ENCODE results near the gene ATP8A2. TPM values are rescaled to one million over a fixed set of nuclear protein-coding genes. Genes with fewer than 3 reads are reported as not detected.

The ATP8A2 gene
- total and polyA plus RNA-seq, 2 of the 8 experiments (the other 6 are each of a cell fraction or from before 2014, with no cell fraction given) = 2.4 to 8.3 TPM

GRCh38 chr13:25379011-25379410 is 7.2 kb downstream of the ATP8A2 start:
- H2BK5ac ChIP-seq (ENCODE audit: low read depth, low read length) = no peak overlapping the region
- no peak overlapping the region for H2BK20ac ChIP-seq (ENCODE audit: low read length)
- no peak overlapping the region for H2AK5ac ChIP-seq (ENCODE audit: low read depth, low read length)
- no peak overlapping the region for H3K18ac ChIP-seq (ENCODE audit: extremely low read depth, low read length)
- no peak overlapping the region for H2BK15ac ChIP-seq (ENCODE audit: low read length)
- no peaks in the 10 kb centered on the region for H4K20me1 ChIP-seq (replicated peaks in 1 of 2; ENCODE audit: control insufficient read depth in 1 of 2, insufficient read depth in 2 of 2, low read length in 2 of 2)
- no peak overlapping the region for H3K4me3 ChIP-seq (ENCODE audit: extremely low read depth in 1 of 4, insufficient read depth in 2 of 4, low read depth in 3 of 4, low read length in 4 of 4)
- H3K4ac ChIP-seq (replicated peaks; ENCODE audit: insufficient read length, low read depth, low read length) = no peak overlapping the region
- H3K9me3 ChIP-seq (ENCODE audit: insufficient read depth in 2 of 2, low read depth in 1 of 2, low read length in 1 of 2) = no peaks in the 10 kb centered on the region
- H4K91ac ChIP-seq (replicated peaks; ENCODE audit: insufficient read length, low read length) = no peak overlapping the region
- ChIA-PET CTCF (ENCODE audit: partially characterized antibody) (no interaction called here), POLR2A (ENCODE audit: partially characterized antibody) (no interaction called here)
- H4K5ac ChIP-seq (ENCODE audit: insufficient read length, low read depth, low read length) = no peak overlapping the region
- no peak overlapping the region for H3K9ac ChIP-seq (replicated peaks in 1 of 4; ENCODE audit: extremely low read depth in 1 of 4, low read depth in 3 of 4, low read length in 3 of 4)
- no peak for DNase-seq (ENCODE audit: low read depth in 1 of 2, low spot score in 2 of 2)
- H3K79me1 ChIP-seq (ENCODE audit: low read depth, low read length) = no peaks in the 10 kb centered on the region
- no peak overlapping the region for H3K14ac ChIP-seq (ENCODE audit: insufficient read length)
- no peak overlapping the region for H2AFZ ChIP-seq (ENCODE audit: low read length)
- H3K4me1 ChIP-seq (replicated peaks in 1 of 4; ENCODE audit: control insufficient read depth in 3 of 4, insufficient read depth in 4 of 4, low read length in 3 of 4) = peaks cover 0 to 6% (median 4%) of the 10 kb centered on the region in 4 experiments; a peak in 4 of 7 replicates
- no peak overlapping the region for H4K8ac ChIP-seq (ENCODE audit: extremely low read depth, insufficient read depth, low read length)
- no peak overlapping the region for H3K56ac ChIP-seq (replicated peaks; ENCODE audit: insufficient read length, low read depth, low read length)
- no peaks in the 10 kb centered on the region for H3K23me2 ChIP-seq (ENCODE audit: low read depth, low read length)
- no peak overlapping the region for H3K23ac ChIP-seq (ENCODE audit: insufficient read length)
- H3K27ac ChIP-seq (ENCODE audit: low read depth, low read length) = no peak overlapping the region
- no peak overlapping the region for H3K4me2 ChIP-seq (ENCODE audit: insufficient read depth in 1 of 2, low read depth in 2 of 2, low read length in 2 of 2)
- H3K36me3 ChIP-seq (ENCODE audit: control insufficient read depth in 2 of 4, insufficient read depth in 4 of 4, low read length in 3 of 4) = no peaks in the 10 kb centered on the region
- no peaks in the 10 kb centered on the region for H3K79me2 ChIP-seq (ENCODE audit: control insufficient read depth in 1 of 2, insufficient read depth in 2 of 2, low read length in 2 of 2)
- no peak for FAIRE-seq
- no peak overlapping the region for H2BK120ac ChIP-seq (replicated peaks; ENCODE audit: low read depth, low read length)
- peaks cover 0 to 6% (median 4%) of the 10 kb centered on the region in 4 experiments; a peak in 4 of 7 replicates for H3K27me3 ChIP-seq (replicated peaks in 1 of 4; ENCODE audit: control insufficient read depth in 3 of 4, extremely low read depth in 1 of 4, insufficient read depth in 3 of 4, low read length in 3 of 4)
- no peak overlapping the region for H2BK12ac ChIP-seq (ENCODE audit: low read depth, low read length)
- 85% methylated on average over 1 of the region's 1 CpG; no CpG with 5 or more reads in 1 of the 2 experiments for whole genome bisulfite sequencing, 2 experiments (ENCODE audit: extremely low coverage in 1 of 2, insufficient coverage in 1 of 2, insufficient read length in 1 of 2, insufficient replicate concordance in 2 of 2, low coverage in 1 of 2, low lambda C conversion rate in 2 of 2, missing lambda C conversion rate in 1 of 2)
- TF ChIP-seq BCL11A (IDR thresholded peaks at IDR 0.05; ENCODE audit: low read depth in 2 of 2, low read length in 2 of 2) = no peak
- no peak for TF ChIP-seq SAP30 (IDR thresholded peaks at IDR 0.05; ENCODE audit: insufficient read depth, insufficient replicate concordance, low read length)
- no peak for TF ChIP-seq EP300 (IDR thresholded peaks at IDR 0.05; ENCODE audit: borderline replicate concordance in 1 of 2, low read depth in 2 of 2, low read length in 2 of 2)
- TF ChIP-seq JUND (IDR thresholded peaks at IDR 0.05; ENCODE audit: low read length) = no peak
- TF ChIP-seq BRCA1 (IDR thresholded peaks at IDR 0.05; ENCODE audit: low read depth, low read length) = no peak
- TF ChIP-seq NANOG (IDR thresholded peaks at IDR 0.05; ENCODE audit: insufficient read depth, low read depth, low read length, poor library complexity, severe bottlenecking) = no peak
- TF ChIP-seq MAX (IDR thresholded peaks at IDR 0.05) = no peak
- no peak for TF ChIP-seq SIX5 (IDR thresholded peaks at IDR 0.05; ENCODE audit: low read depth, low read length)
- no peak for TF ChIP-seq RFX5 (IDR thresholded peaks at IDR 0.05; ENCODE audit: borderline replicate concordance, low read depth, low read length)
- TF ChIP-seq SIRT6 (IDR thresholded peaks at IDR 0.05; ENCODE audit: low read length) = no peak
- TF ChIP-seq SP1 (IDR thresholded peaks at IDR 0.05; ENCODE audit: low read depth, low read length) = no peak
- TF ChIP-seq POLR2AphosphoS5 (IDR thresholded peaks at IDR 0.05; ENCODE audit: low read depth, low read length) = no peak
- TF ChIP-seq TBP (IDR thresholded peaks at IDR 0.05; ENCODE audit: low read depth, low read length) = no peak
- TF ChIP-seq FOSL1 (IDR thresholded peaks at IDR 0.05; ENCODE audit: insufficient read depth, low read depth, low read length) = no peak
- no peak for TF ChIP-seq TAF7 (optimal IDR thresholded peaks at IDR 0.05; ENCODE audit: borderline replicate concordance, low read depth, low read length)

All from H1 (cell line).